GM23338 (cell line): ENCODE measurements around the gene CNTNAP1.

Experiments used
- POLR2AphosphoS5 ChIP-seq: IDR thresholded peaks from 2 replicates; pipeline ENCODE4 v1.6.1; 2016; ENCODE audit warnings: antibody characterized with exemption, low read depth
- TF ChIP-seq, protein P1 (sequence below), 2 experiments: fragments of 200-600 bp in 1 of 2; sonication (generic) in 1 of 2; conservative IDR thresholded peaks; 2 replicates each; pipeline versions ENCODE4 v1.5.1 to v1.6.1; 2016 to 2017; ENCODE audit warnings: antibody characterized with exemption in 2 of 2, low read depth in 2 of 2, mild to moderate bottlenecking in 2 of 2, moderate library complexity in 1 of 2

DNA sequence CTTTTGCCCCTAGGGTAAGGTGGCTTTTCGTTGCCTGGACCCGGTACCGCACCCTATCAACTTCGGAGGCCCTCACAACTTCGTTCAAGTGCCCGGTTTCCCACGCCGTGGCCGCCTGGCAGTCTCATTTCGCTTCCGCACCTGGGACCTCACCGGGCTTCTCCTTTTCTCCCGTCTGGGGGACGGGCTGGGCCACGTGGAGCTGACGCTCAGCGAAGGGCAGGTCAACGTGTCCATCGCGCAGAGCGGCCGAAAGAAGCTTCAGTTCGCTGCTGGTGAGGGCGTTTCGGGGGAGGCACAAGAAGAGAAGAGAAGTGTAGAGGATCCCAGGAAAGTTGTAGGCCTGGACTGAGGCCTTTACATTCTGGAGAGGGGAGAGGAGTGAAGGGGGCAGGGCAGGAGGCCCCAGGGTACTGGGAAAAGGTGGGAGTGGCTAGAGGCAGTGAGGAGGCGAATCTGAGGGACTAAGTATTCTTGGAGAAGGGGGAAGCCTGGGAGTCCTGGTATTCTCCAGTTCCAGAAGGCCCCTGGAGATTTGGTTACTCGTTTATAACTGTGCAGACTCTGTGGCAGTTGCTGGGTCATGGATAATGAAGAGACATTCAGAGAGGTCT, 5.5 kb downstream of the CNTNAP1 start:
- TF ChIP-seq, protein P1, sequence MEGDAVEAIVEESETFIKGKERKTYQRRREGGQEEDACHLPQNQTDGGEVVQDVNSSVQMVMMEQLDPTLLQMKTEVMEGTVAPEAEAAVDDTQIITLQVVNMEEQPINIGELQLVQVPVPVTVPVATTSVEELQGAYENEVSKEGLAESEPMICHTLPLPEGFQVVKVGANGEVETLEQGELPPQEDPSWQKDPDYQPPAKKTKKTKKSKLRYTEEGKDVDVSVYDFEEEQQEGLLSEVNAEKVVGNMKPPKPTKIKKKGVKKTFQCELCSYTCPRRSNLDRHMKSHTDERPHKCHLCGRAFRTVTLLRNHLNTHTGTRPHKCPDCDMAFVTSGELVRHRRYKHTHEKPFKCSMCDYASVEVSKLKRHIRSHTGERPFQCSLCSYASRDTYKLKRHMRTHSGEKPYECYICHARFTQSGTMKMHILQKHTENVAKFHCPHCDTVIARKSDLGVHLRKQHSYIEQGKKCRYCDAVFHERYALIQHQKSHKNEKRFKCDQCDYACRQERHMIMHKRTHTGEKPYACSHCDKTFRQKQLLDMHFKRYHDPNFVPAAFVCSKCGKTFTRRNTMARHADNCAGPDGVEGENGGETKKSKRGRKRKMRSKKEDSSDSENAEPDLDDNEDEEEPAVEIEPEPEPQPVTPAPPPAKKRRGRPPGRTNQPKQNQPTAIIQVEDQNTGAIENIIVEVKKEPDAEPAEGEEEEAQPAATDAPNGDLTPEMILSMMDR (conservative IDR thresholded peaks at IDR 0.05; ENCODE audit: low read depth in 2 of 2): no peak
- no peak for TF ChIP-seq POLR2AphosphoS5
